ENCODE results near the gene SERPINI1. TPM values are rescaled to one million over a fixed set of nuclear protein-coding genes. Genes with fewer than 3 reads are reported as not detected.

SERPINI1 gene
- total RNA-seq, 1 experiment from 2014 or later: 6.4 TPM

- H3K27me3 Mint-ChIP-seq (ENCODE audit: low read depth): no peaks in the 10 kb centered on the region
- no peak overlapping the region for H3K27ac Mint-ChIP-seq
- H3K36me3 Mint-ChIP-seq: peaks cover 21% of the 10 kb centered on the region
- no peak overlapping the region for H3K4me3 Mint-ChIP-seq
- no peaks in the 10 kb centered on the region for H3K9me3 Mint-ChIP-seq
- POLR2A ChIA-PET: no interaction called here
- no peaks in the 10 kb centered on the region for H3K4me1 Mint-ChIP-seq
- no peak for ATAC-seq
- CTCF ChIA-PET: interaction anchor here (1.1 to 1.3 kb wide), 2 partner anchors 10 to 41 kb away, joined by 3 to 5 read pairs; no protein-coding TSS in a partner anchor
- TF ChIP-seq ZBTB21 (CRISPR knock-in tag; IDR thresholded peaks at IDR 0.05; ENCODE audit: borderline replicate concordance) (no peak), TCF7 (CRISPR knock-in tag; IDR thresholded peaks at IDR 0.05; ENCODE audit: low read depth) (no peak), ZNF423 (CRISPR knock-in tag; IDR thresholded peaks at IDR 0.05) (no peak), SOX15 (CRISPR knock-in tag; IDR thresholded peaks at IDR 0.05) (no peak), MAX (CRISPR knock-in tag; IDR thresholded peaks at IDR 0.05) (no peak), CREB1 (CRISPR knock-in tag; IDR thresholded peaks at IDR 0.05) (no peak), ATF1 (CRISPR knock-in tag; IDR thresholded peaks at IDR 0.05) (no peak), FOXJ3 (CRISPR knock-in tag; IDR thresholded peaks at IDR 0.05; ENCODE audit: borderline replicate concordance) (no peak), PRDM15 (CRISPR knock-in tag; IDR thresholded peaks at IDR 0.05) (no peak), ZNF281 (CRISPR knock-in tag; IDR thresholded peaks at IDR 0.05) (no peak), ZNF416 (CRISPR knock-in tag; IDR thresholded peaks at IDR 0.05) (no peak), ZNF512 (CRISPR knock-in tag; IDR thresholded peaks at IDR 0.05; ENCODE audit: borderline replicate concordance) (no peak), ZNF232 (CRISPR knock-in tag; IDR thresholded peaks at IDR 0.05) (no peak), ZBTB43 (CRISPR knock-in tag; IDR thresholded peaks at IDR 0.05) (no peak), NR1H2 (CRISPR knock-in tag; IDR thresholded peaks at IDR 0.05) (no peak), RORB (CRISPR knock-in tag; IDR thresholded peaks at IDR 0.05) (no peak), GTF2I (CRISPR knock-in tag; conservative IDR thresholded peaks at IDR 0.05) (no peak), ZNF671 (CRISPR knock-in tag; IDR thresholded peaks at IDR 0.05) (no peak), SMAD3 (CRISPR knock-in tag; IDR thresholded peaks at IDR 0.05; ENCODE audit: borderline replicate concordance) (no peak)
- DNase-seq (ENCODE audit: low spot score): no peak
These were observed 35.5 kb upstream of the SERPINI1 start for GRCh38 chr3:167700046-167700445.
